ENCODE measurements around the gene CRY1.

The CRY1 gene

DNA sequence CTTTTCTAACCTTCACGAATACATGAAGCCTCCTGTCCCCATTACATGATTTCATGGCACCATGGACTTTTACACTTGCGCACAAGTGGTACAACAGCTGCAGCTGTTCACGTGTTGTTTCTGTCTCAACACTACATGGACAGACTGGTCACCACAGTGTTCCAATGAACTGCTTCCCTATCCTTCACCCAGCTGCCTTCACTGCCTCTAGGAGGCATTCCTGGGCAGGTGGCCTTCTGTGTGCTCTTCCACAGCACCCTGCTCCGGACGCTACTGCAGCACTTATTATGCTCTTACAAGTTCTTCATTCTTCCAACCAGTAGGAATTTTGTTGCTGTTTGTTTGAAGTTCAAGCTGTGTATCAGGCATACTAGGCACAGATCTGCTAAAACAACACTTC is 107.9 kb downstream of the CRY1 start:
- TF ChIP-seq, protein P1, sequence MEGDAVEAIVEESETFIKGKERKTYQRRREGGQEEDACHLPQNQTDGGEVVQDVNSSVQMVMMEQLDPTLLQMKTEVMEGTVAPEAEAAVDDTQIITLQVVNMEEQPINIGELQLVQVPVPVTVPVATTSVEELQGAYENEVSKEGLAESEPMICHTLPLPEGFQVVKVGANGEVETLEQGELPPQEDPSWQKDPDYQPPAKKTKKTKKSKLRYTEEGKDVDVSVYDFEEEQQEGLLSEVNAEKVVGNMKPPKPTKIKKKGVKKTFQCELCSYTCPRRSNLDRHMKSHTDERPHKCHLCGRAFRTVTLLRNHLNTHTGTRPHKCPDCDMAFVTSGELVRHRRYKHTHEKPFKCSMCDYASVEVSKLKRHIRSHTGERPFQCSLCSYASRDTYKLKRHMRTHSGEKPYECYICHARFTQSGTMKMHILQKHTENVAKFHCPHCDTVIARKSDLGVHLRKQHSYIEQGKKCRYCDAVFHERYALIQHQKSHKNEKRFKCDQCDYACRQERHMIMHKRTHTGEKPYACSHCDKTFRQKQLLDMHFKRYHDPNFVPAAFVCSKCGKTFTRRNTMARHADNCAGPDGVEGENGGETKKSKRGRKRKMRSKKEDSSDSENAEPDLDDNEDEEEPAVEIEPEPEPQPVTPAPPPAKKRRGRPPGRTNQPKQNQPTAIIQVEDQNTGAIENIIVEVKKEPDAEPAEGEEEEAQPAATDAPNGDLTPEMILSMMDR (IDR thresholded peaks at IDR 0.05): no peak
- H3K9me3 ChIP-seq (ENCODE audit: control insufficient read depth, low read length): no peaks in the 10 kb centered on the region
- H3K4me2 ChIP-seq (ENCODE audit: low read length): no peak overlapping the region
- no peaks in the 10 kb centered on the region for H3K79me2 ChIP-seq
- H3K9ac ChIP-seq: no peak overlapping the region
- no peak overlapping the region for H2AFZ ChIP-seq
- no peaks in the 10 kb centered on the region for H3K27me3 ChIP-seq (ENCODE audit: control insufficient read depth, insufficient read depth, low read length)
- no peak overlapping the region for H3K4me3 ChIP-seq (ENCODE audit: low read depth, low read length)
- peaks cover 15% of the 10 kb centered on the region for H3K4me1 ChIP-seq
- no peaks in the 10 kb centered on the region for H3K36me3 ChIP-seq (ENCODE audit: control insufficient read depth, insufficient read depth, low read length)
- H3K27ac ChIP-seq: no peak overlapping the region

DNA sequence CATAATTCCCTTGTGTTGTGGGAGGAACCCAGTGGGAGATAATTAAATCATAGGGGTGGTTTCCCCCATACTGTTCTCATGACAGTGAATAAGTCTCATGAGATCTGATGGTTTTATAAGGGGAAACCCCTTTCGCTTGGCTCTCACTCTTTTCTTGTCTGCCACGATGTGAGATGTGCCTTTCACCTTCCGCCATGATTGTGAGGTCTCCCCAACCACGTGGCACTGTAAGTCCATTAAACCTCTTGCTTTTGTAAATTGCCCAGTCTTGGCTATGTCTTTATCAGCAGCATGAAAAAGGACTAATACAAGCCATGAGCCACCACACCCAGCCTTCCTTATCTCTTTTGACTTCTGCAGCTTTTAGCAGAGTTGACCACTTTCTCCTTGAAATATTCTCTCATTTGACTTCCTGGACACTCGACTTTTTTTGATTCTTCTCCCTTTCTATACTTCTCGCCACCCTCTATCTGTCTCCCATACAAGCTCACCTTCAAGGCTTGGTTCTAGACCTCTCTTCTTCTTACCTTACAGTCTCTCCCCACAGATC is 108.7 kb downstream of the CRY1 start:
- peaks cover 15% of the 10 kb centered on the region for H3K4me1 ChIP-seq
- no peaks in the 10 kb centered on the region for H3K79me2 ChIP-seq
- H3K9ac ChIP-seq: no peak overlapping the region
- no peaks in the 10 kb centered on the region for H3K9me3 ChIP-seq (ENCODE audit: control insufficient read depth, low read length)
- H2AFZ ChIP-seq: no peak overlapping the region
- H3K27me3 ChIP-seq (ENCODE audit: control insufficient read depth, insufficient read depth, low read length): no peaks in the 10 kb centered on the region
- no peak overlapping the region for H3K4me3 ChIP-seq (ENCODE audit: low read depth, low read length)
- no peaks in the 10 kb centered on the region for H3K36me3 ChIP-seq (ENCODE audit: control insufficient read depth, insufficient read depth, low read length)
- no peak overlapping the region for H3K4me2 ChIP-seq (ENCODE audit: low read length)
- TF ChIP-seq, protein P1 (IDR thresholded peaks at IDR 0.05): no peak
- H3K27ac ChIP-seq: no peak overlapping the region

DNA sequence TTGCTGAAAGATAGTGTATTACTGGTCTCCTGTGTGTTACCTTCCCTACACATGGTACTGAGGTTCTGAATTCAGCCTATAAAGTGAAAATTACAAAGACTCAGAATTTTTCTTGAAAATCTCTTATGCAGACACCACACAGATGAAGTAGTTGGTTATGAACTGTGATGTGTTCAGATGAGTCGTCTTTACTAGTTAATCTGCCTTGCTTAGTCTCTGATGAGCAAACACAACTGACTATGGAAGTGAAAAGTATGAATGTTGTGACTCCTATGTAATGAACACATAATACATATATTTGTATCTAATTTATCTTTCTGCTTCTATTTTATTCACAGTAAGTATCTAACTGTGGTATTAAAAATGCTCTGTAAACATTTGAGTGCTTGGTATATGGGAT is 111.1 kb downstream of the CRY1 start:
- Histone ChIP-seq H3K4me2 (ENCODE audit: low read length) (no peak overlapping the region), H3K27ac (no peak overlapping the region), H3K9ac (no peak overlapping the region), H3K27me3 (ENCODE audit: control insufficient read depth, insufficient read depth, low read length) (no peaks in the 10 kb centered on the region), H3K79me2 (no peaks in the 10 kb centered on the region), H3K9me3 (ENCODE audit: control insufficient read depth, low read length) (no peaks in the 10 kb centered on the region), H3K4me3 (ENCODE audit: low read depth, low read length) (no peak overlapping the region), H2AFZ (no peak overlapping the region), H3K36me3 (ENCODE audit: control insufficient read depth, insufficient read depth, low read length) (no peaks in the 10 kb centered on the region), H3K4me1 (peaks cover 13% of the 10 kb centered on the region)
- TF ChIP-seq, protein P1 (IDR thresholded peaks at IDR 0.05): no peak

DNA sequence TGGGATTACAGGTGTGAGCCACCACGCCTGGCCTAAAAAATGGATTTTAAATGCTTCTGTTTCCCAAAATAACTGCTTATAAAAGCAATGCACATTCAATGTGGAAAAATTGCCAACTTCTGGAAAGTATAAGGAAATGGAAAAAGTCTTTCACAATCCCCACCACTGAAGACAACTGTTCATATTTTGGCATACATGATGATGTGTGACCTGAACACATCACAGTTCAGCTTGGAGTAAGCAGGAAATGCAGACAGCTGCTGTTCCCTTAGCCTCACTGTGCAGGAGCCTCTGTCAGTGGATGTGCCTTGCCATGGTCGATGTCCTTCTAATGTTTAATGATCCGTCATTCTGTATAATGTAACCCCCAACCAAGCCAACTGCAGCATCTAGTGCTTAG is 111.6 kb downstream of the CRY1 start:
- H3K4me3 ChIP-seq (ENCODE audit: low read depth, low read length): no peak overlapping the region
- H3K27me3 ChIP-seq (ENCODE audit: control insufficient read depth, insufficient read depth, low read length): no peaks in the 10 kb centered on the region

DNA sequence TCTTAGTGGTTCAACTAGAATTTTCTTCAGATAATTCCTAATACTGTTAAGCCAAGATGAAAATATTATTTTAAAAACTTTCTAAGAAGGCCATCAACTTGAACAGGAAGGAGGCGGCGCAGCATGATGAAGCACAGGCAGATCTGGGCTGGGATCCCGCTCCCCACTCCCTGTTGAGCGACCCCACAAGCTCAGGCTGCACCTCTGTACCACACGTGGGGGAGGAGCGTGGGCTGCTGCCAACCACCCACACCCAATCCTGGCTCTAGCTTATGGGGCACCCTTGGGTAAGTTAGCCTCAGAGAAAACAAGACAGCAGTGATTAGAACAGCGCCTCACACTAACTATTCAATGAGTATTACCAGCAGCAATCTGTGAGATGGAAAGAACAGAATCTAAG is 112.4 kb downstream of the CRY1 start:
- Histone ChIP-seq H3K9me3 (ENCODE audit: control insufficient read depth, low read length) (no peaks in the 10 kb centered on the region), H3K4me2 (ENCODE audit: low read length) (no peak overlapping the region), H3K4me3 (ENCODE audit: low read depth, low read length) (no peak overlapping the region), H3K27me3 (ENCODE audit: control insufficient read depth, insufficient read depth, low read length) (no peaks in the 10 kb centered on the region), H3K4me1 (peaks cover 8% of the 10 kb centered on the region), H3K27ac (no peak overlapping the region), H2AFZ (no peak overlapping the region), H3K36me3 (ENCODE audit: control insufficient read depth, insufficient read depth, low read length) (no peaks in the 10 kb centered on the region), H3K9ac (no peak overlapping the region), H3K79me2 (no peaks in the 10 kb centered on the region)
- TF ChIP-seq, protein P1 (IDR thresholded peaks at IDR 0.05): no peak

More for the DNA sequence above, 111.6 kb downstream of the CRY1 start:
- H3K9me3 ChIP-seq (ENCODE audit: control insufficient read depth, low read length): no peaks in the 10 kb centered on the region
- no peaks in the 10 kb centered on the region for H3K79me2 ChIP-seq
- no peak overlapping the region for H2AFZ ChIP-seq
- H3K4me2 ChIP-seq (ENCODE audit: low read length): no peak overlapping the region
- H3K36me3 ChIP-seq (ENCODE audit: control insufficient read depth, insufficient read depth, low read length): no peaks in the 10 kb centered on the region
- TF ChIP-seq, protein P1 (IDR thresholded peaks at IDR 0.05): no peak
- H3K27ac ChIP-seq: no peak overlapping the region
- no peak overlapping the region for H3K9ac ChIP-seq
- H3K4me1 ChIP-seq: peaks cover 13% of the 10 kb centered on the region
